Stomach (tissue), 9 donors: ENCODE results near the gene CHST1. TPM values are rescaled to one million over a fixed set of nuclear protein-coding genes. Genes with fewer than 3 reads are reported as not detected.
A peak's percentile ranks its signal among the peaks of the same experiment; 100 is the strongest.

ENCODE experiments used
- DNase-seq, 2 donors: peaks; one replicate each; pipeline versions ENCODE4 v3.0.0 to v3.0.0-alpha.2; 2013 to 2019
- H3K27ac ChIP-seq, 5 donors: fragments of 200-600 bp in 4 of 5; sonication (generic) in 4 of 5; one replicate each; pipeline ENCODE4 v1.5.1; 2013 to 2019; ENCODE audit warnings: mild to moderate bottlenecking in 1 of 5, moderate library complexity in 1 of 5
- H3K27me3 ChIP-seq, 3 donors: fragments of 200-600 bp; sonication (generic); one replicate each; pipeline ENCODE4 v1.5.1; 2017 to 2019; ENCODE audit warnings: mixed run types in 1 of 3
- H3K36me3 ChIP-seq, 4 donors: fragments of 200-600 bp; sonication (generic); 1 replicate in 3 of 4; 2 replicates in 1 of 4; pipeline ENCODE4 v1.5.1; 2016 to 2019
- H3K4me1 ChIP-seq, 4 donors: fragments of 200-600 bp; sonication (generic); one replicate each; pipeline ENCODE4 v1.5.1; 2016 to 2019
- H3K4me3 ChIP-seq, 4 donors: fragments of 200-600 bp; sonication (generic) in 3 of 4; one replicate each; pipeline ENCODE4 v1.5.1; 2016 to 2019; ENCODE audit warnings: mild to moderate bottlenecking in 1 of 4
- H3K9me3 ChIP-seq, 4 donors: fragments of 200-600 bp; sonication (generic); one replicate each; pipeline ENCODE4 v1.5.1; 2016 to 2019
- EP300 ChIP-seq: sonication (generic); formaldehyde crosslinking; IDR thresholded peaks from one replicate; pipeline ENCODE4 v1.6.1; 2017; ENCODE audit warnings: antibody characterized with exemption
- POLR2A ChIP-seq, 4 donors: fragments of 450-650 bp; IDR thresholded peaks; one replicate each; pipeline ENCODE4 v1.6.1; 2016; ENCODE audit warnings: antibody characterized with exemption in 4 of 4, control low read depth in 2 of 4, mild to moderate bottlenecking in 1 of 4, moderate library complexity in 1 of 4
- POLR2AphosphoS5 ChIP-seq, 3 donors: sonication (generic); formaldehyde crosslinking; IDR thresholded peaks; one replicate each; pipeline ENCODE4 v1.6.1; 2016; ENCODE audit warnings: antibody characterized with exemption in 3 of 3
- WGBS, 5 donors: extraction: QIAGEN DNeasy Blood & Tissue Kit in 3 of 5; methylation state at CpG; one replicate each; pipeline versions ENCODE4 v1.1.5 to v1.1.7; 2013 to 2018; 5-methylcytosine and 5-hydroxymethylcytosine counted together
- intact Hi-C: fragments of 100-400 bp; cut with DNase I; formaldehyde crosslinking; loops from one replicate; pipeline ENCODE4 v1.15.1; 2023; ENCODE audit warnings: low total_unique reads
- polyA plus RNA-seq, 3 donors: library from polyadenylated mRNA; stranded (reverse); fragments of 200-250 nt; gene quantifications; one replicate each; pipeline ENCODE4 v1.2.3, GENCODE V29; 2013
- total RNA-seq, 5 donors: library from RNA; depleted of rRNA; stranded (reverse); fragments of >200 nt; gene quantifications; one replicate each; pipeline versions ENCODE4 v1.1.0 to v1.2.3, GENCODE V29; 2014 to 2016
- TF ChIP-seq, protein P1 (sequence below), 7 experiments: fragments of 450-650 bp in 4 of 7; fragments of 200-600 bp in 3 of 7; sonication (generic) in 3 of 7; IDR thresholded peaks; one replicate each; pipeline ENCODE4 v1.5.1; 2016 to 2019; ENCODE audit warnings: antibody characterized with exemption in 7 of 7, control low read depth in 2 of 7, mild to moderate bottlenecking in 1 of 7
- donor health status: healthy with polysubstance abuse.
- donor health status: Bipolar disorder and iron deficiency.
- donor health status: healthy.

CHST1 gene
- total and polyA plus RNA-seq, 8 donors: 0.37 to 4.9 (median 1.7) TPM; not detected in 2

DNA sequence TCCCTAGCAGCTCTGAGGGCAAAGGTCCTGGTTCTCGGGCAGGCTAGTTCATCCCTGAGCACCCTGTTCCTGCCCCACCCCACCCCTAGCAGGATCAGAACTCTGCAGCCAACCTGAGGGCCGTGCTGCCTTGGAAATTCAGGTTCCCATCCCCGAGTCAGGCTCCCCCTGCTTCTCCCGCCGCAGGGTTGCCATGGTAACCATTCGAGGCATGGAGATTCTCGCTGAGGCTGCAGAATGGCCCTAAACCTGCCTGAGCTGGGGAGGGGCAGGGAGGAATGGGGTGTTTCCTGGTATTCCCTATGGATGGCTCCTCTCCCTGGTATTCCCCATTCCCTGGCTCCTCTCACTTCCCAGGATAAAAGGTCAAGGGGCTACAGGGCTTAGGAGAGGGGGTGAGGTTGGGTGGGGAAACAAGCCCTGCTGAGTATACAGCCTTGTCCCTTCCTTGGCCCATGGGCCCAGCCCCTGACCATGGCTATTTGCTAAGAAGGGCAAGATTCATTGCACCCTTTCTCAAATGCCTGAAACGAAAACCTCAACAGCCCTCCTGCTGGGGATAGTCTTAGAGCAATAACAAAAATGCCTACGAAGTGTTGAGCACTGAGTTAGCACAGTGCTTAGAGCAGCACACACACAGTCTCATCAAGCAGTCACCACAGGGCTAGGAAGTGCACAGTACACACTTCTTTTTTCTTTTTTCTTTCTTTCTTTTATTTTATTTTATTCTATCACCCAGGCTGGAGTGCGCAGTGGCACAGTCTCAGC is 58.7 kb downstream of the CHST1 start:
- peaks cover 0 to 43% (median 0%) of the 10 kb centered on the region in 3 donors for H3K27me3 ChIP-seq
- H3K4me1 ChIP-seq: no peaks in the 10 kb centered on the region
- no peak overlapping the region for H3K27ac ChIP-seq
- no peaks in the 10 kb centered on the region for H3K9me3 ChIP-seq
- TF ChIP-seq EP300 (no peak), POLR2AphosphoS5 (IDR thresholded peaks at IDR 0.05) (no peak), POLR2A (IDR thresholded peaks at IDR 0.05) (no peak)
- TF ChIP-seq, protein P1, sequence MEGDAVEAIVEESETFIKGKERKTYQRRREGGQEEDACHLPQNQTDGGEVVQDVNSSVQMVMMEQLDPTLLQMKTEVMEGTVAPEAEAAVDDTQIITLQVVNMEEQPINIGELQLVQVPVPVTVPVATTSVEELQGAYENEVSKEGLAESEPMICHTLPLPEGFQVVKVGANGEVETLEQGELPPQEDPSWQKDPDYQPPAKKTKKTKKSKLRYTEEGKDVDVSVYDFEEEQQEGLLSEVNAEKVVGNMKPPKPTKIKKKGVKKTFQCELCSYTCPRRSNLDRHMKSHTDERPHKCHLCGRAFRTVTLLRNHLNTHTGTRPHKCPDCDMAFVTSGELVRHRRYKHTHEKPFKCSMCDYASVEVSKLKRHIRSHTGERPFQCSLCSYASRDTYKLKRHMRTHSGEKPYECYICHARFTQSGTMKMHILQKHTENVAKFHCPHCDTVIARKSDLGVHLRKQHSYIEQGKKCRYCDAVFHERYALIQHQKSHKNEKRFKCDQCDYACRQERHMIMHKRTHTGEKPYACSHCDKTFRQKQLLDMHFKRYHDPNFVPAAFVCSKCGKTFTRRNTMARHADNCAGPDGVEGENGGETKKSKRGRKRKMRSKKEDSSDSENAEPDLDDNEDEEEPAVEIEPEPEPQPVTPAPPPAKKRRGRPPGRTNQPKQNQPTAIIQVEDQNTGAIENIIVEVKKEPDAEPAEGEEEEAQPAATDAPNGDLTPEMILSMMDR (IDR thresholded peaks at IDR 0.05): no peak
- intact Hi-C loops: no loop called here
- H3K36me3 ChIP-seq: no peaks in the 10 kb centered on the region
- 19 to 32% (median 23%) methylated on average over 4 to 10 of the region's 10 CpGs for WGBS, 5 donors
- H3K4me3 ChIP-seq: no peak overlapping the region
- DNase-seq: peak in 1 of 2 donors; percentile 50

DNA sequence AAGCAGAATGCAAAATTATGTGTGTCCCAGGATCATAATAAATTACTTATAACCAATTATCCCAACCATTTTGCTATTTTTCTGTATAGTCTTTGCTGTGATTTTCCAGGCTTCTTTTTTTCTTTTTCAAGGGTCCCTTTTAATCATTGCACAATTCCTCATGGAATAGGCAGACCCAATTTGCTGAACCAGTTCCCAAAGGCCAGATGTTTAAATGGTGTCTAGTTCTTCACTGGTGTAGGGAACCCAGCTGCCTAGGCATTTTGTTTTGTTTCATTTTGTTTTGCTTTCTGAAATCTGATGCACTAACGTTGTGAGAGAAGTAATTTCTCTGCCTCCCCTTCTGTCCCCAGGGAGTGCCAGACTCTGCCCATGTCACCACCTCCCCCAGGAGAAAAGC is 60.4 kb downstream of the CHST1 start:
- TF ChIP-seq, protein P1 (IDR thresholded peaks at IDR 0.05): no peak
- TF ChIP-seq POLR2A (IDR thresholded peaks at IDR 0.05) (no peak), POLR2AphosphoS5 (IDR thresholded peaks at IDR 0.05) (no peak), EP300 (no peak)
- Histone ChIP-seq H3K4me3 (no peak overlapping the region), H3K4me1 (no peaks in the 10 kb centered on the region), H3K27me3 (peaks cover 0 to 38% (median 0%) of the 10 kb centered on the region in 3 donors), H3K27ac (no peak overlapping the region), H3K9me3 (peaks cover 0 to 8% (median 4%) of the 10 kb centered on the region in 4 donors), H3K36me3 (no peaks in the 10 kb centered on the region)
- DNase-seq: no peak
- intact Hi-C loops: no loop called here
- WGBS, 5 donors: 14 to 35% (median 21%) methylated on average over 1 of the region's 1 CpG

DNA sequence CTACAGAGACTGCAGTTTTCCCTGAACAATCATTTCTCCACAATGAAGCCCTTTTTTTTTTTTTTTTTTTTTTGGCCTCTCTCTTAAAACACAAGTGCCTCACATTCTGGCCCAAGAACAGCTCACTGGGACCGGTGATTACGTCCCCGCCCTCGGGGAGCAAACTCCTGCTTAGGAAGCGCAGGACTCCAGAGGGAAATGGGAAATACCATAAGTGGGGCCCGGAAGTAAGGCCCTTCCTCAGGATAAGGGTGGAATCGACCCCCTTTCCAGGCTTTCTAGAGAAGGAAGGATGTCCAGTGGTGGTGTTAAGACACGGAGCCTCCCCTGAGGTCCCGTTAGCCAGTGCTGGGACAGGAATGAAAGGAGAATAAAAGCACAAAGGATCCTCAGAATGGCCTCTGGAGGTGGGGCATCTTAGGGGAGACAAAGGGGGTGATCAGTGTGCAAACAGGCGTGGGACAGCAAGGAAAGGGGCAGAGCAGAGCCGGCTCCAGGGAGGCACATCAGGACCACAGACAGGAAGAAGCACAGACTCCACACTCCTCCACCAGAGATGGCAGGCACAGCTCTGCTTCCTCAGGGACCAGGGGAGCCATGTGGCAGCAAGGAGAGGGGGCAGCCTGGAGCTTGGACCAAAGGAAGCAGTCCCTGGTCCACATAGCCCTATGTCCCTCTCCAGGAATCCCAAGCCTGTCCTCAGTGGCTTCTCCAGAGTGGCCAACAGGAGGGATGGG is 61.3 kb downstream of the CHST1 start:
- Histone ChIP-seq H3K27ac (no peak overlapping the region), H3K36me3 (no peaks in the 10 kb centered on the region), H3K27me3 (peaks cover 0 to 44% (median 0%) of the 10 kb centered on the region in 3 donors), H3K4me3 (no peak overlapping the region), H3K9me3 (peaks cover 0 to 8% (median 4%) of the 10 kb centered on the region in 4 donors), H3K4me1 (no peaks in the 10 kb centered on the region)
- no peak for TF ChIP-seq POLR2AphosphoS5 (IDR thresholded peaks at IDR 0.05)
- no peak for TF ChIP-seq EP300
- TF ChIP-seq, protein P1 (IDR thresholded peaks at IDR 0.05): no peak
- no peak for TF ChIP-seq POLR2A (IDR thresholded peaks at IDR 0.05)
- WGBS, 5 donors: 32 to 46% (median 36%) methylated on average over 11 of the region's 11 CpGs
- no peak for DNase-seq
- intact Hi-C loops: no loop called here

DNA sequence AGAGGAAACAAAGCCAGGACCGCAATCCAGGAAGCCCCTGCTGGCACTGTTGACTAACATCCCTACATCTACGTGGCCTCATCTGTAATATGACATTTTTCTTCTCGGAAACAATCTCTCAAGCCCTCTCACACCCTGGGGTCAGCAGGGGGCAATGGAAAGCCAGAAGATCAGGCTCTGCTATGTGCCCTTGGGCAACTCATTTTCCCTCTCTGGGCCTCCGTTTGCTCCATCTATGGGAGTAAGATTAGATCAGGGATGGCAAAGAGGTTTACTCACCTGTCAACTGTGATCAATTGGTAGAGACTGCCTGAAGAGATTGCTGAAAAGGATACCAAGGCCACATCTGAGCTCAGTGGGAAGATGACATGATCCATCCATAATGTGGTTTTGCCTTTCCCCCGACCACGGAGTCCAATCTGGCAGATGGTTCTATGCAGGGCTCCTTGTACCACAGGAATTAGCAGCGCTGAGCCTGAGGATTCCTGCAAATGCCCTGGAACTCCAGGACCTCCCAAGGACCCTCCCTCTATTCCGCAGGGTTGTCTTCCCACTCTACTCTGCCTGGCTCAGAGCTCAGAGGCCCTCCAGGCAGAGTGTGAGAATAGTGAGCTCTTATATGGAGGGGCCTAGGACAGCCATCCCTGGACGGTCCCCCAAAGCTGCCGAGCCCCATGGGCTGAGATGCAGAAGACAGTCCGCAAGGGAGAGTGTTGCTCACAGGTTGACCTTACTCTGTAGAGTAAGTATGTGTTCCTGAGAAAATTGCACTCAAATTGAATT is 66.1 kb downstream of the CHST1 start:
- intact Hi-C loops: no loop called here
- DNase-seq: no peak
- Histone ChIP-seq H3K36me3 (no peaks in the 10 kb centered on the region), H3K9me3 (peaks cover 0 to 8% (median 4%) of the 10 kb centered on the region in 4 donors), H3K4me1 (no peaks in the 10 kb centered on the region), H3K27me3 (peaks cover 0 to 66% (median 0%) of the 10 kb centered on the region in 3 donors), H3K27ac (no peak overlapping the region), H3K4me3 (no peak overlapping the region)
- TF ChIP-seq POLR2A (IDR thresholded peaks at IDR 0.05): no peak
- TF ChIP-seq, protein P1 (IDR thresholded peaks at IDR 0.05): no peak
- TF ChIP-seq EP300: no peak
- TF ChIP-seq POLR2AphosphoS5 (IDR thresholded peaks at IDR 0.05): no peak
- 61 to 79% (median 69%) methylated on average over 11 of the region's 11 CpGs for WGBS, 5 donors
